22Rv1 (cell line): ENCODE data around the gene SHISA5.
"Not testable (repeated sequence)": the region's sequence is repeated elsewhere in the genome, so short reads cannot be mapped to it uniquely, and the experiment has no call there.

Source experiments
- H3K27ac ChIP-seq: fragments of 450-650 bp; 2 replicates; pipeline ENCODE4 v1.5.1; 2017
- CTCF ChIP-seq: fragments of 450-650 bp; IDR thresholded peaks from 2 replicates; pipeline ENCODE4 v1.5.1; 2017; ENCODE audit warnings: mild to moderate bottlenecking
- ZFX ChIP-seq: fragments of 450-650 bp; IDR thresholded peaks from 2 replicates; pipeline ENCODE4 v1.6.1; 2017; ENCODE audit warnings: antibody characterized with exemption, borderline replicate concordance

The SHISA5 gene

GRCh38 chr3:48504051-48504946 lies at the start of gene SHISA5:
Gene SHISA5 (minus strand): TSS chr3:48504174. CDS start chr3:48504094, 80 bp downstream.
- H3K27ac ChIP-seq = peak within 1 kb of the TSS; percentile 78
- no peak for TF ChIP-seq CTCF
- TF ChIP-seq ZFX = no peak

- no peak overlapping the region for H3K27ac ChIP-seq
These were observed 49.4 kb upstream of the SHISA5 start for GRCh38 chr3:48553361-48553760.

GRCh38 chr3:48552111-48552951 lies 48.4 kb upstream of the SHISA5 start:
- TF ChIP-seq ZFX (no peak), CTCF (no peak)
- no peak overlapping the region for H3K27ac ChIP-seq

More at GRCh38 chr3:48553361-48553760, 49.4 kb upstream of the SHISA5 start:
- TF ChIP-seq CTCF (no peak), ZFX (no peak)

GRCh38 chr3:48551651-48552050 lies 47.7 kb upstream of the SHISA5 start:
- H3K27ac ChIP-seq = not testable (repeated sequence)

- TF ChIP-seq ZFX (no peak), CTCF (peak; percentile 97)
- no peak overlapping the region for H3K27ac ChIP-seq
These were observed 45.0 kb upstream of the SHISA5 start for GRCh38 chr3:48548729-48549705.

- no peak overlapping the region for H3K27ac ChIP-seq
- TF ChIP-seq ZFX = no peak
These were observed 44.2 kb upstream of the SHISA5 start for GRCh38 chr3:48548126-48548525.

GRCh38 chr3:48546203-48546829 lies 42.3 kb upstream of the SHISA5 start:
- no peak overlapping the region for H3K27ac ChIP-seq
- TF ChIP-seq ZFX = no peak

- no peak for TF ChIP-seq ZFX
- TF ChIP-seq CTCF = no peak
- no peak overlapping the region for H3K27ac ChIP-seq
These were observed 40.2 kb upstream of the SHISA5 start for GRCh38 chr3:48544141-48544540.
